Ovary (tissue), 9 donors: ENCODE data around the gene COL1A2. TPM values are rescaled to one million over a fixed set of nuclear protein-coding genes. Genes with fewer than 3 reads are reported as not detected.
A peak's percentile ranks its signal among the peaks of the same experiment; 100 is the strongest.

Source experiments
- DNase-seq, 5 donors: peaks; one replicate each; pipeline ENCODE4 v3.0.0-alpha.2; 2019 to 2020
- H3K27ac ChIP-seq, 2 donors: fragments of 200-600 bp; one replicate each; pipeline versions ENCODE4 v1.5.1 to v1.8.0; 2019 to 2022
- H3K27me3 ChIP-seq: fragments of 200-600 bp; one replicate; pipeline ENCODE4 v1.8.0; 2022
- H3K36me3 ChIP-seq: fragments of 200-600 bp; sonication (generic); one replicate; pipeline ENCODE4 v1.5.1; 2019
- H3K4me1 ChIP-seq: one replicate; pipeline ENCODE4 v1.8.1; 2013; ENCODE audit warnings: mild to moderate bottlenecking, moderate library complexity; ENCODE audit not compliant: insufficient read depth
- H3K4me3 ChIP-seq: fragments of 200-600 bp; sonication (generic); one replicate; pipeline ENCODE4 v1.5.1; 2017
- H3K9me3 ChIP-seq, 2 donors: fragments of 200-600 bp in 1 of 2; sonication (generic) in 1 of 2; one replicate each; pipeline versions ENCODE4 v1.5.1 to v1.8.1; 2013 to 2019; ENCODE audit warnings: mild to moderate bottlenecking in 1 of 2, moderate library complexity in 1 of 2
- EP300 ChIP-seq: sonication (generic); formaldehyde crosslinking; IDR thresholded peaks from one replicate; pipeline ENCODE4 v1.6.1; 2017; ENCODE audit warnings: antibody characterized with exemption
- POLR2A ChIP-seq: fragments of 450-650 bp; IDR thresholded peaks from one replicate; pipeline ENCODE4 v1.6.1; 2017; ENCODE audit warnings: antibody characterized with exemption, mild to moderate bottlenecking, moderate library complexity
- WGBS, 3 donors: extraction: QIAGEN DNeasy Blood & Tissue Kit in 1 of 3; methylation state at CpG; one replicate each; pipeline versions ENCODE4 v1.1.5 to v1.1.7; 2013 to 2017; 5-methylcytosine and 5-hydroxymethylcytosine counted together
- intact Hi-C, 4 donors: fragments of 100-400 bp; cut with DNase I; formaldehyde crosslinking; loops; one replicate each; pipeline versions ENCODE4 v1.11.0 to v1.15.1; 2022 to 2023
- polyA plus RNA-seq, 2 donors: library from polyadenylated mRNA; stranded (reverse); fragments of 200-250 nt in 1 of 2; fragments of 350-450 nt in 1 of 2; fragmentation: Illumina TruSeq in 1 of 2; extraction: RNeasy Lipid Tissue Mini Kit (QIAGEN cat#74804) in 1 of 2; gene quantifications; one replicate each; pipeline ENCODE4 v1.2.3, GENCODE V29; 2013 to 2014
- total RNA-seq, 7 donors: library from RNA; depleted of rRNA in 2 of 7; stranded (reverse); fragments of >200 nt in 2 of 7; fragmentation: NEBNext Ultra II Directional in 3 of 7; extraction: Animal tissue kit (Norgen Biotek cat#: 25700) in 3 of 7; gene quantifications; one replicate each; pipeline versions ENCODE4 v1.1.0 to v1.2.4, GENCODE V29; 2016 to 2023
- TF ChIP-seq, protein P1 (sequence below), 3 donors: fragments of 450-650 bp in 2 of 3; fragments of 200-600 bp in 1 of 3; IDR thresholded peaks; one replicate each; pipeline versions ENCODE4 v1.5.1 to v1.8.0; 2016 to 2022; ENCODE audit warnings: antibody characterized with exemption in 3 of 3, mild to moderate bottlenecking in 1 of 3
- donor health status: DM: no; HTN: no; CAD: no; lungs with moderate emphysema.
- donor health status: DM: no; HTN: no; CAD: no.
- donor health status: Bipolar disorder and iron deficiency.
- donor health status: DM: yes; HTN: yes; CAD: no.
- donor health status: DM: no; HTN: no; CAD: no.
- donor health status: DM: yes; HTN: yes; CAD: no.

The COL1A2 gene
- total and polyA plus RNA-seq, 9 donors: 133 to 2,370 (median 497) TPM

DNA sequence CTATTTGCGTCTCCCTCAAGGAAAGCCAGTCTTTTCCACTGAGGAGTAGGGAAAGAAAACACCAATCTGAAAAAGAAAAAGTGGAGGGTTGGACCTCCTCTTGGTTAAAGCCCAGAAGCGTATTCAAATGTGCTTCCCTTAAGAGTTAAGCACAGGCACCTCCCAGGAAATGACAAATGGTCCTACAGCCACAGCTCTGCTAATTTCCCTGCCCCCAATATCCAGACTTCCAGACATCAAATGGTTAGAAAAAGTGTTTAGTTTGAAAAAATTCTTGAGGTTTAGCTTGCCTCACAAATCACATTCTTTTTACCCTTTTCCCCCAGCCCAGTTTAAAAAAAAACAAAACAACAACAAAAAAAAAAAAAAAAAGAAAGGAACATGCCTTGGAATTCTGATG is 19.0 kb upstream of the COL1A2 start:
- peak overlapping the region; percentile 65 to 87 for H3K27ac ChIP-seq
- DNase-seq: peak in 3 of 5 donors; percentile 38 to 52 (median 46)
- WGBS, 3 donors: 2 to 4% (median 4%) methylated on average over 2 of the region's 2 CpGs
- H3K27me3 ChIP-seq: no peaks in the 10 kb centered on the region
- no peaks in the 10 kb centered on the region for H3K9me3 ChIP-seq
- no peaks in the 10 kb centered on the region for H3K36me3 ChIP-seq
- no peak overlapping the region for H3K4me3 ChIP-seq
- no peak for TF ChIP-seq EP300
- TF ChIP-seq, protein P1, sequence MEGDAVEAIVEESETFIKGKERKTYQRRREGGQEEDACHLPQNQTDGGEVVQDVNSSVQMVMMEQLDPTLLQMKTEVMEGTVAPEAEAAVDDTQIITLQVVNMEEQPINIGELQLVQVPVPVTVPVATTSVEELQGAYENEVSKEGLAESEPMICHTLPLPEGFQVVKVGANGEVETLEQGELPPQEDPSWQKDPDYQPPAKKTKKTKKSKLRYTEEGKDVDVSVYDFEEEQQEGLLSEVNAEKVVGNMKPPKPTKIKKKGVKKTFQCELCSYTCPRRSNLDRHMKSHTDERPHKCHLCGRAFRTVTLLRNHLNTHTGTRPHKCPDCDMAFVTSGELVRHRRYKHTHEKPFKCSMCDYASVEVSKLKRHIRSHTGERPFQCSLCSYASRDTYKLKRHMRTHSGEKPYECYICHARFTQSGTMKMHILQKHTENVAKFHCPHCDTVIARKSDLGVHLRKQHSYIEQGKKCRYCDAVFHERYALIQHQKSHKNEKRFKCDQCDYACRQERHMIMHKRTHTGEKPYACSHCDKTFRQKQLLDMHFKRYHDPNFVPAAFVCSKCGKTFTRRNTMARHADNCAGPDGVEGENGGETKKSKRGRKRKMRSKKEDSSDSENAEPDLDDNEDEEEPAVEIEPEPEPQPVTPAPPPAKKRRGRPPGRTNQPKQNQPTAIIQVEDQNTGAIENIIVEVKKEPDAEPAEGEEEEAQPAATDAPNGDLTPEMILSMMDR (IDR thresholded peaks at IDR 0.05): no peak
- H3K4me1 ChIP-seq: peaks cover 20% of the 10 kb centered on the region
- intact Hi-C loops: loop anchor here in 1 of 4 donors (2.0 to 5.0 kb wide), 2 partner anchors 19 to 78 kb away; partner anchors contain the start of gene COL1A2

DNA sequence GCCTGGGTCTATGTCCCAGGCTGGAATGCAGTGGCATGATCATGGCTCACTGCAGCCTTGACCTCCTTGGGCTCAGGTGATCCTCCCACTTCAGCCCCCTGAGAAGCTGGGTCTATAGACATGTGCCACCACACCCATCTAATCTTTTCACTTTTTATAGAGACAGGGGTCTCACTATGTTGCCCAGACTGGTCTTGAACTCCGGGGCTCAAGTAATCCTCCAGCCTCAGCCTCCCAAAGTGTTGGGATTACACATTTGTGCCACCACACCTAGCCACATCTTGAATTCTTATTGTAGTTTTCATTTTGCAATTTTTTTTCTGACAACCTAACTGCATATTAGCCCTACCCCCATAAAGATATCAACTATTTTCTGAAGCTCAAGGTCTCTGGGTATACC is 18.4 kb upstream of the COL1A2 start:
- no peak for TF ChIP-seq EP300
- TF ChIP-seq, protein P1 (IDR thresholded peaks at IDR 0.05): no peak
- no peak for TF ChIP-seq POLR2A
- intact Hi-C loops: loop anchor here in 1 of 4 donors (5.0 kb wide), 1 partner anchor 79 kb away; no protein-coding TSS in a partner anchor
- Histone ChIP-seq H3K9me3 (no peaks in the 10 kb centered on the region), H3K27me3 (no peaks in the 10 kb centered on the region), H3K4me3 (no peak overlapping the region), H3K27ac (peak overlapping the region; percentile 46 to 87), H3K36me3 (no peaks in the 10 kb centered on the region), H3K4me1 (peaks cover 20% of the 10 kb centered on the region)
- DNase-seq: peak in 3 of 5 donors; percentile 25 to 37 (median 27)
- 37 to 46% (median 38%) methylated on average over 1 of the region's 1 CpG for WGBS, 3 donors

DNA sequence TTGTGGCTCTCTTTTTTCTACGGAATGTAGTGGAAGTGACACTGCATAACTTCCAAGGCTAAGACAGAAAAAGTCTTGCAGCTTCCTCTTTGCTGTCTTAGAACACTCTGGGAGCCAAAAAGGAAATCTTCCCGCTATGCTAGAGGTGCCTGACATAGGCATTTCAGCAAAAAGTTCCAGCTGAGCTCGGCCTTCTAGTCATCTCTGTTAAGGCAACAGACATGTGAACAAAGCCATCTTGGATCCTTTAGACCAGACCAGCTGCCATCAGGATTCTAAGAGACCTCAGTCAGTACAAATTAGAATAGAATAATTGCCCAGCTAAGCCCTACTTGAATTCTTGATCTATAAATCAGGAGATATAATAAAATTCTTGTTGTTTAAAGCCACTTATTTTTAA is 16.3 kb upstream of the COL1A2 start:
- Histone ChIP-seq H3K36me3 (no peaks in the 10 kb centered on the region), H3K4me3 (no peak overlapping the region), H3K27ac (peak overlapping the region in 1 of 2 donors; percentile 54), H3K27me3 (no peaks in the 10 kb centered on the region), H3K9me3 (no peaks in the 10 kb centered on the region), H3K4me1 (peaks cover 20% of the 10 kb centered on the region)
- WGBS, 3 donors: 16 to 23% (median 18%) methylated on average over 3 of the region's 3 CpGs
- intact Hi-C loops: loop anchor here in 1 of 4 donors (5.0 kb wide), 1 partner anchor 81 kb away; no protein-coding TSS in a partner anchor
- no peak for DNase-seq
- TF ChIP-seq, protein P1 (IDR thresholded peaks at IDR 0.05): no peak
- TF ChIP-seq EP300: no peak
- TF ChIP-seq POLR2A: no peak

DNA sequence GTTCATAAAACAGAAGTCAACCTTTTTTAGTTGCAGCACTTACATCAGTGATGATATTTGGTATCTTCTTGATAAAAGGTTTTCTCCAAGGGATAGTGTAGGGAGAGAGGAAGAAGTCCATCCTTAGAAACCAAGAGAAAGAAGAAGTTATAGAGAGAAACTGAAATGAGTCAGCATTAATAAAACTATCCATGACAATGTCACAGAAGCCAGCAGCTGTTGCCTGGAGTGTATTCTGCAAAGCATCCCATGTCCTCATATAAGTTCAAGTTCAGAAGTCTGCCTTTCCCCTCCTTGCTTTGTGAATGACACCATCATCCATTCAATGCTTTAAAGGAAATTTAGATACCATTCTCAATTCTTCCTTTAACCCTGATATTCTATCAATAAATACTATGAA is 14.4 kb upstream of the COL1A2 start:
- no peak for DNase-seq
- Histone ChIP-seq H3K27me3 (no peaks in the 10 kb centered on the region), H3K36me3 (no peaks in the 10 kb centered on the region), H3K9me3 (no peaks in the 10 kb centered on the region), H3K4me3 (no peak overlapping the region), H3K4me1 (peaks cover 17% of the 10 kb centered on the region), H3K27ac (no peak overlapping the region)
- TF ChIP-seq POLR2A (no peak), EP300 (no peak)
- TF ChIP-seq, protein P1 (IDR thresholded peaks at IDR 0.05): no peak
- intact Hi-C loops: no loop called here
